Panc1 (cell line): Measurements from ENCODE around the gene SEMA4D. TPM values are rescaled to one million over a fixed set of nuclear protein-coding genes. Genes with fewer than 3 reads are reported as not detected.

Experiments
- ATAC-seq: fragments of 200-7000 bp; cut with Tn5 transposase; 2 replicates; pipeline ENCODE4 v1.9.1; 2020; ENCODE audit warnings: mild to moderate bottlenecking, moderate library complexity
- BruUV-seq: library from RNA; stranded (reverse); fragments of 400-500 nt; replicated peaks from 2 replicates; lab custom pipeline; 2021; lab: Mats Ljungman, UMichigan
- CTCF ChIA-PET: fragments of 300-600 bp; sonication (Branson Sonifier 250); formaldehyde crosslinking; loops from one replicate; lab custom pipeline; 2022; ENCODE audit warnings: antibody characterized with exemption; lab: Charles Lee
- POLR2A ChIA-PET: fragments of 300-600 bp; sonication (Branson Sonifier 250); formaldehyde crosslinking; loops from one replicate; lab custom pipeline; 2022; ENCODE audit warnings: antibody characterized with exemption; lab: Charles Lee
- DNase-seq: peaks from one replicate; pipeline ENCODE4 v3.0.0-alpha.2; 2010; ENCODE audit warnings: low read depth, low spot score
- H3K27ac ChIP-seq: 2 replicates; pipeline ENCODE4 v1.5.1; 2011; ENCODE audit warnings: mild to moderate bottlenecking, low read length, inconsistent platforms
- H3K27me3 ChIP-seq: fragments of 200-500 bp; sonication (Bioruptor generic); 2 replicates; pipeline ENCODE4 v1.6.0; 2014; ENCODE audit warnings: low read length, inconsistent platforms; ENCODE audit not compliant: control insufficient read depth, insufficient read depth
- H3K36me3 ChIP-seq: fragments of 200-500 bp; sonication (Bioruptor generic); 2 replicates; pipeline ENCODE4 v1.5.1; 2014; ENCODE audit warnings: inconsistent platforms, mild to moderate bottlenecking, low read length, moderate library complexity; ENCODE audit not compliant: control insufficient read depth, insufficient read depth
- H3K4me1 ChIP-seq: 2 replicates; pipeline ENCODE4 v1.5.1; 2011; ENCODE audit warnings: inconsistent platforms, mild to moderate bottlenecking, low read length, moderate library complexity; ENCODE audit not compliant: control insufficient read depth, insufficient read depth
- H3K4me3 ChIP-seq, 2 experiments: 2 replicates each; pipeline ENCODE4 v1.5.1; 2011 to 2012; ENCODE audit warnings: low read depth in 2 of 2, low read length in 2 of 2, mild to moderate bottlenecking in 2 of 2, inconsistent platforms in 1 of 2, moderate library complexity in 1 of 2
- H3K9me3 ChIP-seq: fragments of 200-500 bp; sonication (Bioruptor generic); 2 replicates; pipeline ENCODE4 v1.5.1; 2014; ENCODE audit warnings: low read depth, mild to moderate bottlenecking, inconsistent platforms, low read length, moderate library complexity; ENCODE audit not compliant: control insufficient read depth, insufficient read depth
- POLR2AphosphoS5 ChIP-seq: IDR thresholded peaks from 2 replicates; pipeline ENCODE4 v1.6.1; 2012; ENCODE audit warnings: mild to moderate bottlenecking, low read depth, low read length, moderate library complexity
- SIN3A ChIP-seq: IDR thresholded peaks from 2 replicates; pipeline ENCODE4 v1.6.1; 2012; ENCODE audit warnings: low read depth, mild to moderate bottlenecking, low read length, moderate library complexity, borderline replicate concordance; ENCODE audit not compliant: insufficient read depth
- TCF7L2 ChIP-seq: IDR thresholded peaks from 2 replicates; pipeline ENCODE4 v1.6.1; 2011; ENCODE audit warnings: mild to moderate bottlenecking, low read depth, low read length, inconsistent platforms
- in situ Hi-C: cut with HindIII; loops from 2 replicates; pipeline ENCODE4 v1.10.0; 2016; ENCODE audit warnings: low sequenced_read_pairs, low pct_unique_long_range_greater_than_20kb
- intact Hi-C: fragments of 100-400 bp; cut with micrococcal nuclease; formaldehyde crosslinking; loops from one replicate; pipeline ENCODE4 v1.10.0; 2022; ENCODE audit not compliant: unreplicated experiment
- total RNA-seq: library from RNA; stranded (reverse); gene quantifications from one replicate; pipeline ENCODE4 v1.2.1, GENCODE V29; 2021; ENCODE audit not compliant: unreplicated experiment
- TF ChIP-seq, protein P1 (sequence below): fragments of 450-650 bp; IDR thresholded peaks from 2 replicates; pipeline ENCODE4 v1.5.1; 2017; ENCODE audit warnings: mild to moderate bottlenecking
- TF ChIP-seq, protein P2 (sequence below), 2 experiments: IDR thresholded peaks; 2 replicates each; pipeline ENCODE4 v1.6.1; 2011 to 2012; ENCODE audit warnings: low read depth in 2 of 2, control low read depth in 1 of 2, low read length in 1 of 2, mild to moderate bottlenecking in 1 of 2, moderate library complexity in 1 of 2; ENCODE audit not compliant: insufficient read depth in 1 of 2

Gene SEMA4D
- total RNA-seq, 1 experiment from 2014 or later, result 6.5 TPM

DNA sequence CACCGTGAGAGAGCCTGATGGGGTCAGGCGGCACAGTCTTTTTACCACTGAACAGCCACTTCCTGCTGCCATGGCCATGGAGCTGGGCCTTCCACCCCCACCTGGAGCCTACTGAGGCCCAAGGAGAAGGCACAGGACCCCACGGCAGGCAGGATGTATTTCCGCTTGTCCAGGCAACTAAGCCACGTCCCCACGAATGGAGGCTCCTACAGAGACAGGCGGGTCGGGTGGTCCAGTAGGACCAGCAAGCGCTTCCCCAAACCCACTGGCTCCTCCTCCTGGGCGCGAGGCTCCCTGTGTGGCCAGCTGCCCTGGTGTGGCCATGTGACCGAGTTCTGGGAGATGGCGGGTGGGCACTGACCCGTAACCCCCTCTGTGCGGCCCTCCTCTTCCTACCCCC is 113.1 kb downstream of the SEMA4D start:
- H3K27me3 ChIP-seq, result no peaks in the 10 kb centered on the region
- H3K9me3 ChIP-seq, result no peaks in the 10 kb centered on the region
- H3K4me1 ChIP-seq, result no peaks in the 10 kb centered on the region
- POLR2A ChIA-PET, result no interaction called here
- no TSS peak for BruUV-seq
- DNase-seq, result no peak
- CTCF ChIA-PET, result no interaction called here
- no peaks in the 10 kb centered on the region for H3K36me3 ChIP-seq
- no peak for ATAC-seq
- H3K27ac ChIP-seq, result no peak overlapping the region
- no peak for TF ChIP-seq TCF7L2
- TF ChIP-seq, protein P1, sequence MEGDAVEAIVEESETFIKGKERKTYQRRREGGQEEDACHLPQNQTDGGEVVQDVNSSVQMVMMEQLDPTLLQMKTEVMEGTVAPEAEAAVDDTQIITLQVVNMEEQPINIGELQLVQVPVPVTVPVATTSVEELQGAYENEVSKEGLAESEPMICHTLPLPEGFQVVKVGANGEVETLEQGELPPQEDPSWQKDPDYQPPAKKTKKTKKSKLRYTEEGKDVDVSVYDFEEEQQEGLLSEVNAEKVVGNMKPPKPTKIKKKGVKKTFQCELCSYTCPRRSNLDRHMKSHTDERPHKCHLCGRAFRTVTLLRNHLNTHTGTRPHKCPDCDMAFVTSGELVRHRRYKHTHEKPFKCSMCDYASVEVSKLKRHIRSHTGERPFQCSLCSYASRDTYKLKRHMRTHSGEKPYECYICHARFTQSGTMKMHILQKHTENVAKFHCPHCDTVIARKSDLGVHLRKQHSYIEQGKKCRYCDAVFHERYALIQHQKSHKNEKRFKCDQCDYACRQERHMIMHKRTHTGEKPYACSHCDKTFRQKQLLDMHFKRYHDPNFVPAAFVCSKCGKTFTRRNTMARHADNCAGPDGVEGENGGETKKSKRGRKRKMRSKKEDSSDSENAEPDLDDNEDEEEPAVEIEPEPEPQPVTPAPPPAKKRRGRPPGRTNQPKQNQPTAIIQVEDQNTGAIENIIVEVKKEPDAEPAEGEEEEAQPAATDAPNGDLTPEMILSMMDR, result no peak
- TF ChIP-seq, protein P2, sequence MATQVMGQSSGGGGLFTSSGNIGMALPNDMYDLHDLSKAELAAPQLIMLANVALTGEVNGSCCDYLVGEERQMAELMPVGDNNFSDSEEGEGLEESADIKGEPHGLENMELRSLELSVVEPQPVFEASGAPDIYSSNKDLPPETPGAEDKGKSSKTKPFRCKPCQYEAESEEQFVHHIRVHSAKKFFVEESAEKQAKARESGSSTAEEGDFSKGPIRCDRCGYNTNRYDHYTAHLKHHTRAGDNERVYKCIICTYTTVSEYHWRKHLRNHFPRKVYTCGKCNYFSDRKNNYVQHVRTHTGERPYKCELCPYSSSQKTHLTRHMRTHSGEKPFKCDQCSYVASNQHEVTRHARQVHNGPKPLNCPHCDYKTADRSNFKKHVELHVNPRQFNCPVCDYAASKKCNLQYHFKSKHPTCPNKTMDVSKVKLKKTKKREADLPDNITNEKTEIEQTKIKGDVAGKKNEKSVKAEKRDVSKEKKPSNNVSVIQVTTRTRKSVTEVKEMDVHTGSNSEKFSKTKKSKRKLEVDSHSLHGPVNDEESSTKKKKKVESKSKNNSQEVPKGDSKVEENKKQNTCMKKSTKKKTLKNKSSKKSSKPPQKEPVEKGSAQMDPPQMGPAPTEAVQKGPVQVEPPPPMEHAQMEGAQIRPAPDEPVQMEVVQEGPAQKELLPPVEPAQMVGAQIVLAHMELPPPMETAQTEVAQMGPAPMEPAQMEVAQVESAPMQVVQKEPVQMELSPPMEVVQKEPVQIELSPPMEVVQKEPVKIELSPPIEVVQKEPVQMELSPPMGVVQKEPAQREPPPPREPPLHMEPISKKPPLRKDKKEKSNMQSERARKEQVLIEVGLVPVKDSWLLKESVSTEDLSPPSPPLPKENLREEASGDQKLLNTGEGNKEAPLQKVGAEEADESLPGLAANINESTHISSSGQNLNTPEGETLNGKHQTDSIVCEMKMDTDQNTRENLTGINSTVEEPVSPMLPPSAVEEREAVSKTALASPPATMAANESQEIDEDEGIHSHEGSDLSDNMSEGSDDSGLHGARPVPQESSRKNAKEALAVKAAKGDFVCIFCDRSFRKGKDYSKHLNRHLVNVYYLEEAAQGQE (IDR thresholded peaks at IDR 0.05; ENCODE audit: insufficient read depth in 1 of 2, low read depth in 2 of 2, low read length in 1 of 2), result no peak
- no peak for TF ChIP-seq POLR2AphosphoS5
- TF ChIP-seq SIN3A, result no peak
- in situ Hi-C loops, result no loop called here
- intact Hi-C loops, result no loop called here
- H3K4me3 ChIP-seq, result no peak overlapping the region

DNA sequence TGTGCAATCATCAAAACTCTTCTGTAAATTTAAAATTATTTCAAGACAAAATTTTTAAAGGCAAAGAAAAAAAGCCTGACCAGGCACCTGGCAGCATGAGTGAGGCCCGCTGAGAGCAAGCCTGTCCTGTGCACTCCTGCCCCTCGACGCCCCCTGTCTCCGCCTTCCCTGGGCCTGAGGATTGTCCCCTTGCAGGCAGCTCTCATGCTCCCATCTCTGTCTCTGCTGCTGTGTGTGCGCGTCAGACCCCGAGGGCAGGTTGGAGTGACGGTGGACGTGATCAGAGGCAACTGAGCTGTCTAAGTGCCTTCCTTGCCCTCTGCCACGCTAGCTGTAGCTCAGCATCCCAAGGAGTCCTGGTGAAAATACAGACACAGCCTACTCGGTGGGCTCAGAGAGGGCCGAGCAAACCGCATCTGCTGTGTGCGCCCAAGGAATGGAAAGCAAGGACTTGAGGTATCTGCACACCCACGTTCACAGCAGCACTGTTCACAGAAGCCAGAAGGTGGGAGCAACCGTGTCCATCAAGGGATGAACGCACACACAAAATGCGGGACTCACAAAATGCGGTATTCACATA is 114.1 kb downstream of the SEMA4D start:
- TF ChIP-seq, protein P2 (IDR thresholded peaks at IDR 0.05; ENCODE audit: insufficient read depth in 1 of 2, low read depth in 2 of 2, low read length in 1 of 2), result no peak
- no peak for TF ChIP-seq POLR2AphosphoS5
- TF ChIP-seq, protein P1, result no peak
- no peak for TF ChIP-seq TCF7L2
- TF ChIP-seq SIN3A, result no peak
- no TSS peak for BruUV-seq
- POLR2A ChIA-PET, result no interaction called here
- Histone ChIP-seq H3K4me1 (no peaks in the 10 kb centered on the region), H3K27me3 (no peaks in the 10 kb centered on the region), H3K36me3 (no peaks in the 10 kb centered on the region), H3K4me3 (no peak overlapping the region), H3K9me3 (no peaks in the 10 kb centered on the region), H3K27ac (no peak overlapping the region)
- in situ Hi-C loops, result no loop called here
- intact Hi-C loops, result no loop called here
- DNase-seq, result no peak
- no peak for ATAC-seq
- CTCF ChIA-PET, result no interaction called here
